ENCODE data around the gene NCOA7. TPM values are rescaled to one million over a fixed set of nuclear protein-coding genes. Genes with fewer than 3 reads are reported as not detected.

The NCOA7 gene
- total RNA-seq, 2 donors from 2014 or later = 26.5 to 30.0 TPM

- Histone ChIP-seq H3K27me3 (no peaks in the 10 kb centered on the region), H3K36me3 (replicated peaks in 1 of 2; ENCODE audit: insufficient read depth in 1 of 2, low read depth in 2 of 2) (no peaks in the 10 kb centered on the region), H3K27ac (peak overlapping the region in 3 of 4 donors; percentile 41 to 94 (median 59)), H3K4me3 (no peak overlapping the region), H3K9me3 (no peaks in the 10 kb centered on the region), H3K4me1 (peaks cover 20% of the 10 kb centered on the region)
- TF ChIP-seq CTCF (IDR thresholded peaks at IDR 0.05) = peak in 1 of 7 experiments; percentile 5
- no peak for TF ChIP-seq POLR2A (IDR thresholded peaks at IDR 0.05)
- DNase-seq (no peak), ATAC-seq (no peak)
- intact Hi-C loops (cut with DNase I) = no loop called here
Measured at GRCh38 chr6:125753937-125754259, 36.9 kb upstream of the NCOA7 start.

- no peak for DNase-seq
- Histone ChIP-seq H3K27me3 (no peaks in the 10 kb centered on the region), H3K36me3 (replicated peaks in 1 of 2; ENCODE audit: insufficient read depth in 1 of 2, low read depth in 2 of 2) (no peaks in the 10 kb centered on the region), H3K4me1 (peaks cover 20% of the 10 kb centered on the region), H3K9me3 (no peaks in the 10 kb centered on the region), H3K4me3 (no peak overlapping the region), H3K27ac (peak overlapping the region in 1 of 4 donors; percentile 94)
- TF ChIP-seq CTCF (IDR thresholded peaks at IDR 0.05) = no peak
- no peak for TF ChIP-seq POLR2A (IDR thresholded peaks at IDR 0.05)
- intact Hi-C loops (cut with DNase I) = no loop called here
- ATAC-seq = no peak
- WGBS, 2 donors = 24% methylated on average over 2 of the region's 2 CpGs
Measured at GRCh38 chr6:125754566-125754965, 36.2 kb upstream of the NCOA7 start.

DNA sequence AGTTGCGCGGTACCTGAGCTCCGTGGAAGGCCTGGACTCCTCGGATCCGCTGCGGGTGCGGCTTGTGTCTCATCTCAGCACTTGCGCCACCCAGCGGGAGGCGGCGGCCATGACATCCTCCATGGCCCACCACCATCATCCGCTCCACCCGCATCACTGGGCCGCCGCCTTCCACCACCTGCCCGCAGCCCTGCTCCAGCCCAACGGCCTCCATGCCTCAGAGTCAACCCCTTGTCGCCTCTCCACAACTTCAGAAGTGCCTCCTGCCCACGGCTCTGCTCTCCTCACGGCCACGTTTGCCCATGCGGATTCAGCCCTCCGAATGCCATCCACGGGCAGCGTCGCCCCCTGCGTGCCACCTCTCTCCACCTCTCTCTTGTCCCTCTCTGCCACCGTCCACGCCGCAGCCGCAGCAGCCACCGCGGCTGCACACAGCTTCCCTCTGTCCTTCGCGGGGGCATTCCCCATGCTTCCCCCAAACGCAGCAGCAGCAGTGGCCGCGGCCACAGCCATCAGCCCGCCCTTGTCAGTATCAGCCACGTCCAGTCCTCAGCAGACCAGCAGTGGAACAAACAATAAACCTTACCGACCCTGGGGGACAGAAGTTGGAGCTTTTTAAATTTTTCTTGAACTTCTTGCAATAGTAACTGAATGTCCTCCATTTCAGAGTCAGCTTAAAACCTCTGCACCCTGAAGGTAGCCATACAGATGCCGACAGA lies 31.4 kb upstream of the NCOA7 start:
- Histone ChIP-seq H3K27me3 (no peaks in the 10 kb centered on the region), H3K4me1 (peaks cover 8% of the 10 kb centered on the region), H3K27ac (no peak overlapping the region), H3K4me3 (no peak overlapping the region), H3K36me3 (replicated peaks in 1 of 2; ENCODE audit: insufficient read depth in 1 of 2, low read depth in 2 of 2) (no peaks in the 10 kb centered on the region), H3K9me3 (no peaks in the 10 kb centered on the region)
- ATAC-seq (no peak), DNase-seq (peak in 1 of 4 donors; percentile 10)
- TF ChIP-seq POLR2A (IDR thresholded peaks at IDR 0.05) (no peak), CTCF (IDR thresholded peaks at IDR 0.05) (no peak)
- intact Hi-C loops (cut with DNase I) = no loop called here
- WGBS, 2 donors = 91 to 96% methylated on average over 42 of the region's 42 CpGs

- Histone ChIP-seq H3K4me1 (peaks cover 2% of the 10 kb centered on the region), H3K27ac (no peak overlapping the region), H3K9me3 (no peaks in the 10 kb centered on the region), H3K4me3 (no peak overlapping the region), H3K27me3 (no peaks in the 10 kb centered on the region), H3K36me3 (replicated peaks in 1 of 2; ENCODE audit: insufficient read depth in 1 of 2, low read depth in 2 of 2) (no peaks in the 10 kb centered on the region)
- intact Hi-C loops (cut with DNase I) = no loop called here
- 76 to 86% methylated on average over 5 of the region's 5 CpGs for WGBS, 2 donors
- DNase-seq (no peak), ATAC-seq (no peak)
- no peak for TF ChIP-seq POLR2A (IDR thresholded peaks at IDR 0.05)
- TF ChIP-seq CTCF (IDR thresholded peaks at IDR 0.05) = no peak
Measured at GRCh38 chr6:125759959-125760457, 30.8 kb upstream of the NCOA7 start.

DNA sequence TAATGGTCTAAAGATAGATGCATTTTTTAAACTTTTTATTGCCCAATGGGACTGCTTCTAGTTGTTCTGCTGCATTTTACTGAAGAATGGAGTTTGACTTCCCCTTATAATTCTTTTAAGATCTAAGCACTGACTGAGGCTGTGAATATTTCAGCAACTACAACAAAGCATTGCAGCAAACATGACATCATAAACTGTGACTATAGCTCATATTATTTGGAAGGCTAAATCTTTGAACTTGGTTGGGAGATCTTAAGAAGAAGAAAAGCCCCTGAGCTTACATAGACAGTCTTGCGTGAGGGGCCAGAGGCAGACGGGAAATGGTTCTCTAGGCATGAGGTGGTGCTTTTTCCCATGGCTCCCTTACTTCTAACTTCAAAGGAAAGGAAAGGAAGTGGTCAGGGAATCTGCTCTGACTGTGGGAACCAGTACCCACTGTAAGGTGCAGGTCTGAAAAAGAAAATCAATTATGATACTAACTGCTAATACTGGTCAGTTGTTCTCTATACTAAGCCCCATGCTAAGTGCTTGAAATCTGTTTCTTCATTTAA lies 26.6 kb upstream of the NCOA7 start:
- no peak overlapping the region for H3K4me3 ChIP-seq
- no peaks in the 10 kb centered on the region for H3K9me3 ChIP-seq
- no peaks in the 10 kb centered on the region for H3K36me3 ChIP-seq (replicated peaks in 1 of 2; ENCODE audit: insufficient read depth in 1 of 2, low read depth in 2 of 2)
- no peak overlapping the region for H3K27ac ChIP-seq
- ATAC-seq (no peak), DNase-seq (no peak)
- no peaks in the 10 kb centered on the region for H3K27me3 ChIP-seq
- TF ChIP-seq CTCF (IDR thresholded peaks at IDR 0.05) = no peak
- TF ChIP-seq POLR2A (IDR thresholded peaks at IDR 0.05) = no peak
- intact Hi-C loops (cut with DNase I) = no loop called here
- H3K4me1 ChIP-seq = no peaks in the 10 kb centered on the region
- WGBS, 2 donors = 81 to 92% methylated on average over 2 of the region's 2 CpGs
